Duodenal mucosa (tissue), 2 donors: ENCODE results near the gene TCF7L1.
"Not testable (repeated sequence)": the region's sequence is repeated elsewhere in the genome, so short reads cannot be mapped to it uniquely, and the experiment has no call there.

Source experiments
- H3K27ac ChIP-seq: one replicate; pipeline ENCODE4 v1.7.0; 2013; ENCODE audit warnings: low read depth, low read length
- H3K27me3 ChIP-seq, 2 donors: one replicate each; pipeline ENCODE4 v1.7.0; 2013; ENCODE audit warnings: low read length in 2 of 2, control low read depth in 1 of 2; ENCODE audit not compliant: insufficient read depth in 2 of 2, control insufficient read depth in 1 of 2
- H3K36me3 ChIP-seq, 2 donors: one replicate each; pipeline ENCODE4 v1.7.0; 2013; ENCODE audit warnings: low read length in 2 of 2, control low read depth in 1 of 2; ENCODE audit not compliant: insufficient read depth in 2 of 2, control insufficient read depth in 1 of 2
- H3K4me1 ChIP-seq, 2 donors: one replicate each; pipeline ENCODE4 v1.7.0; 2013; ENCODE audit warnings: low read length in 2 of 2, control low read depth in 1 of 2; ENCODE audit not compliant: insufficient read depth in 2 of 2, control insufficient read depth in 1 of 2
- H3K4me3 ChIP-seq, 2 donors: one replicate each; pipeline ENCODE4 v1.7.0; 2013; ENCODE audit warnings: low read length in 2 of 2, low read depth in 1 of 2
- H3K9ac ChIP-seq, 2 donors: one replicate each; pipeline ENCODE4 v1.7.0; 2013; ENCODE audit warnings: low read length in 2 of 2, low read depth in 1 of 2
- H3K9me3 ChIP-seq, 2 donors: one replicate each; pipeline ENCODE4 v1.7.0; 2013; ENCODE audit warnings: low read length in 2 of 2, control low read depth in 1 of 2; ENCODE audit not compliant: control insufficient read depth in 1 of 2

The TCF7L1 gene

GRCh38 chr2:85106489-85107180 lies 26.6 kb upstream of the TCF7L1 start:
- Histone ChIP-seq H3K27me3 (no peaks in the 10 kb centered on the region), H3K36me3 (no peaks in the 10 kb centered on the region)

GRCh38 chr2:85110991-85111560 lies 22.1 kb upstream of the TCF7L1 start:
- Histone ChIP-seq H3K9ac (no peak overlapping the region), H3K4me3 (no peak overlapping the region), H3K27me3 (no peaks in the 10 kb centered on the region), H3K27ac (no peak overlapping the region), H3K36me3 (no peaks in the 10 kb centered on the region), H3K4me1 (no peaks in the 10 kb centered on the region), H3K9me3 (no peaks in the 10 kb centered on the region)

More at GRCh38 chr2:85106489-85107180, 26.6 kb upstream of the TCF7L1 start:
- no peaks in the 10 kb centered on the region for H3K9me3 ChIP-seq
- H3K4me1 ChIP-seq: no peaks in the 10 kb centered on the region
- no peak overlapping the region for H3K27ac ChIP-seq
- no peak overlapping the region for H3K4me3 ChIP-seq
- H3K9ac ChIP-seq: no peak overlapping the region

- Histone ChIP-seq H3K4me3 (no peak overlapping the region), H3K4me1 (no peaks in the 10 kb centered on the region), H3K27ac (no peak overlapping the region), H3K27me3 (no peaks in the 10 kb centered on the region), H3K36me3 (no peaks in the 10 kb centered on the region), H3K9ac (no peak overlapping the region), H3K9me3 (no peaks in the 10 kb centered on the region)
Observed at GRCh38 chr2:85111819-85112281, 21.3 kb upstream of the TCF7L1 start.

GRCh38 chr2:85112906-85113625 lies 20.1 kb upstream of the TCF7L1 start:
- H3K9ac ChIP-seq: no peak overlapping the region
- no peak overlapping the region for H3K27ac ChIP-seq
- no peaks in the 10 kb centered on the region for H3K36me3 ChIP-seq
- H3K9me3 ChIP-seq: no peaks in the 10 kb centered on the region
- H3K4me3 ChIP-seq: no peak overlapping the region
- H3K27me3 ChIP-seq: no peaks in the 10 kb centered on the region
- H3K4me1 ChIP-seq: no peaks in the 10 kb centered on the region

- no peak overlapping the region for H3K27ac ChIP-seq
Observed at GRCh38 chr2:85114586-85115330, 18.4 kb upstream of the TCF7L1 start.

GRCh38 chr2:85116207-85116606 lies 17.0 kb upstream of the TCF7L1 start:
- H3K27me3 ChIP-seq: no peaks in the 10 kb centered on the region
- no peak overlapping the region for H3K9ac ChIP-seq
- no peak overlapping the region for H3K4me3 ChIP-seq
- no peaks in the 10 kb centered on the region for H3K4me1 ChIP-seq
- no peaks in the 10 kb centered on the region for H3K9me3 ChIP-seq
- no peak overlapping the region for H3K27ac ChIP-seq
- H3K36me3 ChIP-seq: no peaks in the 10 kb centered on the region

More at GRCh38 chr2:85114586-85115330, 18.4 kb upstream of the TCF7L1 start:
- Histone ChIP-seq H3K9ac (no peak overlapping the region), H3K4me3 (no peak overlapping the region), H3K4me1 (no peaks in the 10 kb centered on the region), H3K36me3 (no peaks in the 10 kb centered on the region), H3K27me3 (no peaks in the 10 kb centered on the region), H3K9me3 (no peaks in the 10 kb centered on the region)

GRCh38 chr2:85119900-85120299 lies 13.3 kb upstream of the TCF7L1 start:
- Histone ChIP-seq H3K36me3 (no peaks in the 10 kb centered on the region), H3K9me3 (no peaks in the 10 kb centered on the region), H3K27ac (no peak overlapping the region), H3K4me3 (no peak overlapping the region), H3K4me1 (no peaks in the 10 kb centered on the region), H3K9ac (no peak overlapping the region), H3K27me3 (no peaks in the 10 kb centered on the region)

- Histone ChIP-seq H3K36me3 (no peaks in the 10 kb centered on the region), H3K9me3 (no peaks in the 10 kb centered on the region), H3K9ac (no peak overlapping the region), H3K4me3 (no peak overlapping the region), H3K27ac (no peak overlapping the region), H3K27me3 (no peaks in the 10 kb centered on the region), H3K4me1 (no peaks in the 10 kb centered on the region)
Observed at GRCh38 chr2:85120363-85120762, 12.8 kb upstream of the TCF7L1 start.

GRCh38 chr2:85126462-85126861 lies 6.7 kb upstream of the TCF7L1 start:
- not testable (repeated sequence) for H3K36me3 ChIP-seq, H3K4me1 ChIP-seq, H3K27me3 ChIP-seq, H3K27ac ChIP-seq, H3K9me3 ChIP-seq, H3K9ac ChIP-seq, H3K4me3 ChIP-seq

- Histone ChIP-seq H3K36me3 (no peaks in the 10 kb centered on the region), H3K4me3 (no peak overlapping the region), H3K4me1 (peaks cover 0 to 16% of the 10 kb centered on the region in 2 donors), H3K27ac (no peak overlapping the region), H3K27me3 (peaks cover 12 to 20% of the 10 kb centered on the region in 2 donors), H3K9ac (no peak overlapping the region), H3K9me3 (no peaks in the 10 kb centered on the region)
Observed at GRCh38 chr2:85129861-85130260, 3.3 kb upstream of the TCF7L1 start.
